ENCODE results near the gene AFF3.

The AFF3 gene

DNA sequence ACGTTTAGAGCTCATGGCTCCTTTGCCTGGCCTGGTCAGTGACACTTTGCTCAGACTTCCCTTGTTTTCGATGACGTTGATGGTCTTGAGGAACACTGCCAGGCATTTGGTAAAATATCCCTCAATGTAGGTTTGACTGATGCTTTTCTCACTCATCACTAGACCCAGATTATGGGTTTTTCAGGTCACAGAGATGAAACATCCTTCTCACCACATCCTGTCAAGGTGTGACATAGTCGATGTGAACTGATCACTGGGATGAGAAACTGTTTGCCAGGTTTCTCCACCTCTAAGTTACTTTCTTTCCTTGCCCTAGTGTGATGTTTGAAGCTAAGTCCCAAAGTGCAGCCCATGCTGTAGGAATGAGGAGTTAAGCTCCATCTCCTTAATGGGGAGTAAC lies 81.5 kb downstream of the AFF3 start:
- TF ChIP-seq, protein P1, sequence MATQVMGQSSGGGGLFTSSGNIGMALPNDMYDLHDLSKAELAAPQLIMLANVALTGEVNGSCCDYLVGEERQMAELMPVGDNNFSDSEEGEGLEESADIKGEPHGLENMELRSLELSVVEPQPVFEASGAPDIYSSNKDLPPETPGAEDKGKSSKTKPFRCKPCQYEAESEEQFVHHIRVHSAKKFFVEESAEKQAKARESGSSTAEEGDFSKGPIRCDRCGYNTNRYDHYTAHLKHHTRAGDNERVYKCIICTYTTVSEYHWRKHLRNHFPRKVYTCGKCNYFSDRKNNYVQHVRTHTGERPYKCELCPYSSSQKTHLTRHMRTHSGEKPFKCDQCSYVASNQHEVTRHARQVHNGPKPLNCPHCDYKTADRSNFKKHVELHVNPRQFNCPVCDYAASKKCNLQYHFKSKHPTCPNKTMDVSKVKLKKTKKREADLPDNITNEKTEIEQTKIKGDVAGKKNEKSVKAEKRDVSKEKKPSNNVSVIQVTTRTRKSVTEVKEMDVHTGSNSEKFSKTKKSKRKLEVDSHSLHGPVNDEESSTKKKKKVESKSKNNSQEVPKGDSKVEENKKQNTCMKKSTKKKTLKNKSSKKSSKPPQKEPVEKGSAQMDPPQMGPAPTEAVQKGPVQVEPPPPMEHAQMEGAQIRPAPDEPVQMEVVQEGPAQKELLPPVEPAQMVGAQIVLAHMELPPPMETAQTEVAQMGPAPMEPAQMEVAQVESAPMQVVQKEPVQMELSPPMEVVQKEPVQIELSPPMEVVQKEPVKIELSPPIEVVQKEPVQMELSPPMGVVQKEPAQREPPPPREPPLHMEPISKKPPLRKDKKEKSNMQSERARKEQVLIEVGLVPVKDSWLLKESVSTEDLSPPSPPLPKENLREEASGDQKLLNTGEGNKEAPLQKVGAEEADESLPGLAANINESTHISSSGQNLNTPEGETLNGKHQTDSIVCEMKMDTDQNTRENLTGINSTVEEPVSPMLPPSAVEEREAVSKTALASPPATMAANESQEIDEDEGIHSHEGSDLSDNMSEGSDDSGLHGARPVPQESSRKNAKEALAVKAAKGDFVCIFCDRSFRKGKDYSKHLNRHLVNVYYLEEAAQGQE (IDR thresholded peaks at IDR 0.05; ENCODE audit: low read depth), result no peak
- TF ChIP-seq CEBPB (IDR thresholded peaks at IDR 0.05) (no peak), TAF1 (IDR thresholded peaks at IDR 0.05; ENCODE audit: low read depth) (no peak), ZBTB7A (IDR thresholded peaks at IDR 0.05; ENCODE audit: low read depth) (no peak), TCF12 (IDR thresholded peaks at IDR 0.05; ENCODE audit: low read depth) (no peak), RAD21 (IDR thresholded peaks at IDR 0.05; ENCODE audit: low read depth) (no peak), FOXM1 (IDR thresholded peaks at IDR 0.05; ENCODE audit: borderline replicate concordance, low read depth) (no peak), MAX (IDR thresholded peaks at IDR 0.05) (no peak)
- TF ChIP-seq, protein P2, sequence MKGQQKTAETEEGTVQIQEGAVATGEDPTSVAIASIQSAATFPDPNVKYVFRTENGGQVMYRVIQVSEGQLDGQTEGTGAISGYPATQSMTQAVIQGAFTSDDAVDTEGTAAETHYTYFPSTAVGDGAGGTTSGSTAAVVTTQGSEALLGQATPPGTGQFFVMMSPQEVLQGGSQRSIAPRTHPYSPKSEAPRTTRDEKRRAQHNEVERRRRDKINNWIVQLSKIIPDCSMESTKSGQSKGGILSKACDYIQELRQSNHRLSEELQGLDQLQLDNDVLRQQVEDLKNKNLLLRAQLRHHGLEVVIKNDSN (IDR thresholded peaks at IDR 0.05), result no peak

DNA sequence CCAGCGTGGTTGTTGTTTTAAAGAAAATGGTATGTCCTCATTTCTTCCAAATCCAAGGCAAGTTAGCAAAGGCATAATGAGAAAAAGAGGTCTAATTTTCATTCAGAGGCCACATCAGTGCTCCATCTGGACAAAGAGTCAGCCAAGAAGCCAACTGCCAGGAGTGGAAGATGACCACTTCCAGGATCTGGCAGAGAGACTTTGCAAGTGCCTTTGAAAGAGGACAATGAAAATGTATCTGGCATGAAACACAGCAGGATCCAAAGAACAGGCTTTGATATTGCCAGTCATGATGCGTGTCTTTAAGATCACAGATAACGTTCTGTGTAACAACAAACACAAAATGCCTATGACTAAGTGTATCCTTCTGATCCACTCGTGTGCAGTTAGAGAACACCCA lies 82.8 kb downstream of the AFF3 start:
- TF ChIP-seq, protein P1 (IDR thresholded peaks at IDR 0.05; ENCODE audit: low read depth), result no peak
- no peak for TF ChIP-seq TAF1 (IDR thresholded peaks at IDR 0.05; ENCODE audit: low read depth)

DNA sequence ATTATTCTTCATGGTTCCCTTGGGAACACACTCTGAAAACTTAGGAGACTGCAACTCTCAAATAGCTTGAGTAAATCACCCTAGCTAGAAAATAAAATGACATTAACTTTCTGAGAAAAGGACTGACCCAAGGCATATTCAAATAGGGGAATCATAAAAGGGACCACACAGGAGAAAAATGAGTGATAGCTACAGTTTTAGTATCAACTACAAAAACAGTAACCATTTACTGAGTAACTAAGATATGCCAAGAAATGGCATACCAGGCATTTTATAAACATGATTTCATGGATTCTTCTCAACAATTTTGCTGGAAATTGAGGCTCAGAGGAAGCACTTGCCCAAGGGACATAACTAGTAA lies 84.5 kb downstream of the AFF3 start:
- TF ChIP-seq FOXM1 (IDR thresholded peaks at IDR 0.05; ENCODE audit: borderline replicate concordance, low read depth), result no peak
- TF ChIP-seq RAD21 (IDR thresholded peaks at IDR 0.05; ENCODE audit: low read depth), result no peak
- no peak for TF ChIP-seq CREB1 (IDR thresholded peaks at IDR 0.05; ENCODE audit: low read depth)
- no peak for TF ChIP-seq EGR1 (IDR thresholded peaks at IDR 0.05)
- TF ChIP-seq TEAD4 (IDR thresholded peaks at IDR 0.05), result no peak
- no peak for TF ChIP-seq EP300 (IDR thresholded peaks at IDR 0.05; ENCODE audit: borderline replicate concordance)
- TF ChIP-seq MAX (IDR thresholded peaks at IDR 0.05), result no peak
- no peak for TF ChIP-seq TAF1 (IDR thresholded peaks at IDR 0.05; ENCODE audit: low read depth)
- TF ChIP-seq, protein P1 (IDR thresholded peaks at IDR 0.05; ENCODE audit: low read depth), result no peak
- TF ChIP-seq YY1 (IDR thresholded peaks at IDR 0.05; ENCODE audit: low read depth), result no peak
- TF ChIP-seq TCF12 (IDR thresholded peaks at IDR 0.05; ENCODE audit: low read depth), result no peak
- no peak for TF ChIP-seq CEBPB (IDR thresholded peaks at IDR 0.05)
- TF ChIP-seq ZBTB7A (IDR thresholded peaks at IDR 0.05; ENCODE audit: low read depth), result no peak
- TF ChIP-seq, protein P2 (IDR thresholded peaks at IDR 0.05), result no peak
- TF ChIP-seq NFIC (IDR thresholded peaks at IDR 0.05), result no peak

GRCh38 chr2:100054426-100054825 lies 88.0 kb downstream of the AFF3 start:
- TF ChIP-seq TCF12 (IDR thresholded peaks at IDR 0.05; ENCODE audit: low read depth) (no peak), RAD21 (IDR thresholded peaks at IDR 0.05; ENCODE audit: low read depth) (no peak), ZBTB7A (IDR thresholded peaks at IDR 0.05; ENCODE audit: low read depth) (no peak), TEAD4 (IDR thresholded peaks at IDR 0.05) (no peak), MAX (IDR thresholded peaks at IDR 0.05) (no peak), FOXM1 (IDR thresholded peaks at IDR 0.05; ENCODE audit: borderline replicate concordance, low read depth) (no peak), EGR1 (IDR thresholded peaks at IDR 0.05) (no peak), CREB1 (IDR thresholded peaks at IDR 0.05; ENCODE audit: low read depth) (no peak), TAF1 (IDR thresholded peaks at IDR 0.05; ENCODE audit: low read depth) (no peak), EP300 (IDR thresholded peaks at IDR 0.05; ENCODE audit: borderline replicate concordance) (no peak)
- TF ChIP-seq, protein P2 (IDR thresholded peaks at IDR 0.05), result no peak
- TF ChIP-seq, protein P1 (IDR thresholded peaks at IDR 0.05; ENCODE audit: low read depth), result no peak

Data from Ishikawa (cell line).